IMR-90 (cell line): ENCODE results near the gene VDAC2. TPM values are rescaled to one million over a fixed set of nuclear protein-coding genes. Genes with fewer than 3 reads are reported as not detected.

Experiments used
- ATAC-seq: fragments of 200-7000 bp; cut with Tn5 transposase; 2 replicates; pipeline ENCODE4 v1.9.1; 2020; ENCODE audit warnings: low read depth, mild to moderate bottlenecking, moderate library complexity
- BruUV-seq: library from RNA; stranded (reverse); fragments of 400-500 nt; replicated peaks from 2 replicates; lab custom pipeline; 2021; lab: Mats Ljungman, UMichigan
- CTCF ChIA-PET: fragments of 300-600 bp; formaldehyde crosslinking; extraction: SDS; loops from one replicate; lab custom pipeline; 2021; ENCODE audit warnings: antibody characterized with exemption; lab: Yijun Ruan, JAX
- POLR2A ChIA-PET: fragments of 300-600 bp; sonication (Branson Sonifier 250); formaldehyde crosslinking; loops from one replicate; lab custom pipeline; 2022; ENCODE audit warnings: antibody characterized with exemption; ENCODE audit not compliant: unreplicated experiment; lab: Charles Lee
- DNase-seq: peaks from one replicate; pipeline ENCODE4 v3.0.0; 2013
- H2AFZ ChIP-seq: replicated peaks from 2 replicates; pipeline ENCODE3; 2013; ENCODE audit warnings: low read length, mild to moderate bottlenecking; ENCODE audit not compliant: poor library complexity
- H2AK5ac ChIP-seq: 2 replicates; pipeline ENCODE4 v1.6.1; 2013; ENCODE audit warnings: low read depth, low read length, inconsistent platforms
- H2AK9ac ChIP-seq: replicated peaks from 2 replicates; pipeline ENCODE3; 2013; ENCODE audit warnings: mild to moderate bottlenecking, low read depth, low read length, moderate library complexity; ENCODE audit not compliant: poor library complexity
- H2BK120ac ChIP-seq: 2 replicates; pipeline ENCODE4 v1.6.1; 2013; ENCODE audit warnings: low read depth, low read length, inconsistent platforms
- H2BK15ac ChIP-seq: 3 replicates; pipeline ENCODE4 v1.6.1; 2013; ENCODE audit warnings: low read depth, low read length, inconsistent platforms
- H2BK20ac ChIP-seq: 2 replicates; pipeline ENCODE4 v1.6.1; 2013; ENCODE audit warnings: low read depth, mild to moderate bottlenecking, inconsistent platforms, low read length, moderate library complexity
- H2BK5ac ChIP-seq: 2 replicates; pipeline ENCODE4 v1.6.1; 2013; ENCODE audit warnings: mild to moderate bottlenecking, low read depth, low read length, inconsistent platforms; ENCODE audit not compliant: poor library complexity, severe bottlenecking
- H3K14ac ChIP-seq: replicated peaks from 2 replicates; pipeline ENCODE4 v1.6.1; 2013; ENCODE audit warnings: low read depth, low read length, inconsistent platforms
- H3K18ac ChIP-seq: 2 replicates; pipeline ENCODE4 v1.6.1; 2013; ENCODE audit warnings: low read depth, low read length, control low read depth
- H3K23ac ChIP-seq: 2 replicates; pipeline ENCODE4 v1.6.1; 2013; ENCODE audit warnings: low read depth, low read length, inconsistent platforms
- H3K27ac ChIP-seq: 2 replicates; pipeline ENCODE4 v1.5.1; 2013; ENCODE audit warnings: mild to moderate bottlenecking, control low read depth, low read length; ENCODE audit not compliant: insufficient read depth
- H3K27me3 ChIP-seq: 2 replicates; pipeline ENCODE4 v1.6.1; 2013; ENCODE audit warnings: low read length; ENCODE audit not compliant: control insufficient read depth, insufficient read depth
- H3K36me3 ChIP-seq: 2 replicates; pipeline ENCODE4 v1.6.1; 2013; ENCODE audit warnings: low read length, mixed read lengths; ENCODE audit not compliant: control insufficient read depth, insufficient read depth
- H3K4ac ChIP-seq: 2 replicates; pipeline ENCODE4 v1.6.1; 2013; ENCODE audit warnings: low read depth, low read length, inconsistent platforms
- H3K4me1 ChIP-seq: 2 replicates; pipeline ENCODE4 v1.6.1; 2013; ENCODE audit warnings: low read length, mixed read lengths; ENCODE audit not compliant: control insufficient read depth, insufficient read depth
- H3K4me2 ChIP-seq: 2 replicates; pipeline ENCODE4 v1.6.1; 2013; ENCODE audit warnings: low read depth, mild to moderate bottlenecking, control low read depth, low read length, moderate library complexity
- H3K4me3 ChIP-seq: 2 replicates; pipeline ENCODE4 v1.5.1; 2013; ENCODE audit warnings: low read depth, mild to moderate bottlenecking, control low read depth, low read length, moderate library complexity; ENCODE audit not compliant: insufficient read depth
- H3K56ac ChIP-seq: 2 replicates; pipeline ENCODE4 v1.6.1; 2013; ENCODE audit warnings: low read length, inconsistent platforms; ENCODE audit not compliant: insufficient read depth; ENCODE audit errors: extremely low read depth
- H3K79me1 ChIP-seq, 2 experiments: 2 replicates each; pipeline ENCODE4 v1.6.1; 2013; ENCODE audit warnings: low read length in 2 of 2, inconsistent platforms in 1 of 2, low read depth in 1 of 2
- H3K9ac ChIP-seq: 2 replicates; pipeline ENCODE4 v1.6.1; 2013; ENCODE audit warnings: low read depth, low read length, control low read depth
- H3K9me1 ChIP-seq: 2 replicates; pipeline ENCODE4 v1.6.1; 2013; ENCODE audit warnings: low read length, inconsistent platforms; ENCODE audit not compliant: insufficient read depth
- H3K9me3 ChIP-seq: 2 replicates; pipeline ENCODE4 v1.6.1; 2013; ENCODE audit warnings: low read length; ENCODE audit not compliant: control insufficient read depth, insufficient read depth
- H4K20me1 ChIP-seq: 2 replicates; pipeline ENCODE4 v1.6.1; 2013; ENCODE audit warnings: low read length, inconsistent platforms; ENCODE audit not compliant: insufficient read depth
- H4K5ac ChIP-seq: 2 replicates; pipeline ENCODE4 v1.6.1; 2013; ENCODE audit warnings: mild to moderate bottlenecking, low read depth, low read length, control low read depth
- H4K8ac ChIP-seq, 2 experiments: 2 replicates each; pipeline ENCODE4 v1.6.1; 2013; ENCODE audit warnings: low read depth in 2 of 2, low read length in 2 of 2, control low read depth in 1 of 2, inconsistent platforms in 1 of 2
- H4K91ac ChIP-seq: 2 replicates; pipeline ENCODE4 v1.6.1; 2013; ENCODE audit warnings: low read depth, low read length, inconsistent platforms; ENCODE audit not compliant: insufficient read depth
- MAFK ChIP-seq: IDR thresholded peaks from 2 replicates; pipeline ENCODE4 v1.6.1; 2012; ENCODE audit warnings: low read depth, low read length, improper control_type of control experiment
- WGBS, 2 experiments: methylation state at CpG; one replicate each; pipeline versions ENCODE4 v1.1.5 to v1.1.7; 2013; ENCODE audit warnings: missing lambda C conversion rate in 2 of 2; ENCODE audit not compliant: insufficient read length in 1 of 2; ENCODE audit errors: extremely low coverage in 2 of 2; 5-methylcytosine and 5-hydroxymethylcytosine counted together
- dilution Hi-C: fragments of 300-500 bp; cut with HindIII; formaldehyde crosslinking; loops from one replicate; pipeline ENCODE4 v1.14.3; 2018; ENCODE audit warnings: low sequenced_read_pairs; ENCODE audit not compliant: unreplicated experiment
- in situ Hi-C: fragments of 300-500 bp; cut with MboI; formaldehyde crosslinking; loops from 3 replicates; pipeline ENCODE4 v1.14.3; 2019; ENCODE audit warnings: low sequenced_read_pairs, inconsistent platforms, mixed read lengths
- intact Hi-C: fragments of 100-400 bp; cut with micrococcal nuclease; formaldehyde crosslinking; loops from 2 replicates; pipeline ENCODE4 v1.10.0; 2022
- polyA plus RNA-seq, 3 experiments: library from polyadenylated mRNA; depleted of rRNA; stranded (reverse); fragments of >200 nt; gene quantifications; 2 replicates each; pipeline ENCODE4 v1.2.3, GENCODE V29; 2012; ENCODE audit warnings: low replicate concordance in 1 of 3
- total RNA-seq: library from RNA; depleted of rRNA; stranded (reverse); fragments of >200 nt; gene quantifications from 2 replicates; pipeline ENCODE4 v1.2.3, GENCODE V29; 2012

Gene VDAC2
- total and polyA plus RNA-seq, 2 of the 4 experiments (the other 2 are of a cell fraction) = 122 to 139 TPM

DNA sequence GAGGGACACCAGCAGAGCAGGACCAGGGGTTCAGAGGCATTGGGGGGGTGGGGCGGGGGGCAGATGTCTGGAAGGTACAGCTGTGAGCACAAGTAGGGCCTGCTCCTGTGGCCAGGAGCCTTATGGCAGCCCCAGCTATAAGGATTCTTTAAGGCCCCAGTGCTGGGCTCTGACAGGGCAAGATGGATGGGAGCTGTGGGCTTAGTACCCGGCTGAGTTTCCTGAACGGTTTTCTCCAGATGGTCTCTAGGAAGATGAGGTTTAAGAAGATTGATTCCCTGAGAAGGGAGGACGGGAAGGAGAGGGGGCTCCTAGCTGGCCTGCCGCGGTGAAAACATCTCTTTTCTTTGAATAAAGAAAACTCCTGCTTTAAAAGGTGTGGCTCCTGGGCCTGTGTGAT, 55.3 kb downstream of the VDAC2 start:
- peak overlapping the region; percentile 92; the same call in 1 of the 3 replicates for H2BK15ac ChIP-seq
- H3K18ac ChIP-seq = no peak overlapping the region; the same call in 1 of the 2 replicates
- no peak overlapping the region for H3K4me3 ChIP-seq
- in situ Hi-C loops = no loop called here
- H2AK9ac ChIP-seq = peak overlapping the region; percentile 39
- no peak overlapping the region for H3K14ac ChIP-seq
- H3K9ac ChIP-seq = no peak overlapping the region
- intact Hi-C loops = no loop called here
- H3K9me1 ChIP-seq = peaks cover 10% of the 10 kb centered on the region
- H3K9me3 ChIP-seq = peaks cover 5% of the 10 kb centered on the region
- H2BK20ac ChIP-seq = 0 out of 2 replicates have a peak overlapping the region, but pooled peaks have one; percentile 55
- dilution Hi-C loops = no loop called here
- no peak overlapping the region; the same call in 1 of the 2 replicates for H3K27ac ChIP-seq
- ChIA-PET CTCF (no interaction called here), POLR2A (no interaction called here)
- no peak overlapping the region for H3K56ac ChIP-seq
- no peaks in the 10 kb centered on the region for H3K36me3 ChIP-seq
- H3K79me1 ChIP-seq = no peaks in the 10 kb centered on the region
- no peak for TF ChIP-seq MAFK
- peak overlapping the region; percentile 93 for H2AK5ac ChIP-seq
- no peak overlapping the region for H3K4me2 ChIP-seq
- H3K27me3 ChIP-seq = no peaks in the 10 kb centered on the region
- DNase-seq = no peak
- H2BK120ac ChIP-seq = peak overlapping the region; percentile 52
- peaks cover 11% of the 10 kb centered on the region for H3K4me1 ChIP-seq
- H3K23ac ChIP-seq = no peak overlapping the region
- ATAC-seq = no peak
- peak overlapping the region; percentile 9 to 45; a peak in 2 of 4 replicates for H4K8ac ChIP-seq
- no peaks in the 10 kb centered on the region for H4K20me1 ChIP-seq
- H2BK5ac ChIP-seq = peak overlapping the region; percentile 46
- BruUV-seq = no TSS peak
- H4K5ac ChIP-seq = no peak overlapping the region; the same call in 1 of the 2 replicates
- H4K91ac ChIP-seq = peak overlapping the region; percentile 70
- H2AFZ ChIP-seq = peak overlapping the region; percentile 73
- H3K4ac ChIP-seq = peak overlapping the region; percentile 43; the same call in 1 of the 2 replicates
- 100% methylated on average over 1 of the region's 6 CpGs; no CpG with 5 or more reads in 1 of the 2 experiments for WGBS, 2 experiments
